ENCODE data around the gene SCYL2.

DNA sequence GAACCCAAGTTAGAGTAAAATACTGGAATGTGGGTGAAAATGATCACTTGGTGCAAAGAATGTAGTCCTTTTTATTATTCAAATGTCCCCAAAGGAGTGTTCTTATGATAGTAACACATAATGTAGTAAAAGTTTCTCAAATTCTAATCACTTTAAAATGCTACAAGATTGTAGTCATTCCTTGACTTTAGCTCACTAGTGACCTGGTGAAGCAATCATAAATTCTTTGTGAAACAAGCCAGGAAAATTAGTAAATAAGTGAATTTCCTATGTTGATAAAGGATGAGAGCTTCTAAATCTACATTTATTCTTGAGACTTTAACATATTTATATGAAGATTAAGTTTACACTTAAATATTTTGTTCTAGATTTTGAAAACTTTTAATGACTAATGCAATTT lies 59.2 kb downstream of the SCYL2 start:
- TF ChIP-seq, protein P1, sequence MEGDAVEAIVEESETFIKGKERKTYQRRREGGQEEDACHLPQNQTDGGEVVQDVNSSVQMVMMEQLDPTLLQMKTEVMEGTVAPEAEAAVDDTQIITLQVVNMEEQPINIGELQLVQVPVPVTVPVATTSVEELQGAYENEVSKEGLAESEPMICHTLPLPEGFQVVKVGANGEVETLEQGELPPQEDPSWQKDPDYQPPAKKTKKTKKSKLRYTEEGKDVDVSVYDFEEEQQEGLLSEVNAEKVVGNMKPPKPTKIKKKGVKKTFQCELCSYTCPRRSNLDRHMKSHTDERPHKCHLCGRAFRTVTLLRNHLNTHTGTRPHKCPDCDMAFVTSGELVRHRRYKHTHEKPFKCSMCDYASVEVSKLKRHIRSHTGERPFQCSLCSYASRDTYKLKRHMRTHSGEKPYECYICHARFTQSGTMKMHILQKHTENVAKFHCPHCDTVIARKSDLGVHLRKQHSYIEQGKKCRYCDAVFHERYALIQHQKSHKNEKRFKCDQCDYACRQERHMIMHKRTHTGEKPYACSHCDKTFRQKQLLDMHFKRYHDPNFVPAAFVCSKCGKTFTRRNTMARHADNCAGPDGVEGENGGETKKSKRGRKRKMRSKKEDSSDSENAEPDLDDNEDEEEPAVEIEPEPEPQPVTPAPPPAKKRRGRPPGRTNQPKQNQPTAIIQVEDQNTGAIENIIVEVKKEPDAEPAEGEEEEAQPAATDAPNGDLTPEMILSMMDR (tag by site-specific recombination; IDR thresholded peaks at IDR 0.05), result no peak
- TF ChIP-seq, protein P2, sequence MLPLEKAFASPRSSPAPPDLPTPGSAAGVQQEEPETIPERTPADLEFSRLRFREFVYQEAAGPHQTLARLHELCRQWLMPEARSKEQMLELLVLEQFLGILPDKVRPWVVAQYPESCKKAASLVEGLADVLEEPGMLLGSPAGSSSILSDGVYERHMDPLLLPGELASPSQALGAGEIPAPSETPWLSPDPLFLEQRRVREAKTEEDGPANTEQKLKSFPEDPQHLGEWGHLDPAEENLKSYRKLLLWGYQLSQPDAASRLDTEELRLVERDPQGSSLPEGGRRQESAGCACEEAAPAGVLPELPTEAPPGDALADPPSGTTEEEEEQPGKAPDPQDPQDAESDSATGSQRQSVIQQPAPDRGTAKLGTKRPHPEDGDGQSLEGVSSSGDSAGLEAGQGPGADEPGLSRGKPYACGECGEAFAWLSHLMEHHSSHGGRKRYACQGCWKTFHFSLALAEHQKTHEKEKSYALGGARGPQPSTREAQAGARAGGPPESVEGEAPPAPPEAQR (tag by site-specific recombination; IDR thresholded peaks at IDR 0.05), result no peak
- TF ChIP-seq, protein P3, sequence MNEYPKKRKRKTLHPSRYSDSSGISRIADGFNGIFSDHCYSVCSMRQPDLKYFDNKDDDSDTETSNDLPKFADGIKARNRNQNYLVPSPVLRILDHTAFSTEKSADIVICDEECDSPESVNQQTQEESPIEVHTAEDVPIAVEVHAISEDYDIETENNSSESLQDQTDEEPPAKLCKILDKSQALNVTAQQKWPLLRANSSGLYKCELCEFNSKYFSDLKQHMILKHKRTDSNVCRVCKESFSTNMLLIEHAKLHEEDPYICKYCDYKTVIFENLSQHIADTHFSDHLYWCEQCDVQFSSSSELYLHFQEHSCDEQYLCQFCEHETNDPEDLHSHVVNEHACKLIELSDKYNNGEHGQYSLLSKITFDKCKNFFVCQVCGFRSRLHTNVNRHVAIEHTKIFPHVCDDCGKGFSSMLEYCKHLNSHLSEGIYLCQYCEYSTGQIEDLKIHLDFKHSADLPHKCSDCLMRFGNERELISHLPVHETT (tag by site-specific recombination; IDR thresholded peaks at IDR 0.05), result no peak
- TF ChIP-seq ZNF776 (tag by site-specific recombination; IDR thresholded peaks at IDR 0.05; ENCODE audit: borderline replicate concordance) (no peak), ZFHX2 (tag by site-specific recombination; conservative IDR thresholded peaks at IDR 0.05) (no peak), ZNF561 (tag by site-specific recombination; IDR thresholded peaks at IDR 0.05; ENCODE audit: borderline replicate concordance) (no peak), ZNF558 (tag by site-specific recombination; IDR thresholded peaks at IDR 0.05) (no peak), ZBTB7A (tag by site-specific recombination; IDR thresholded peaks at IDR 0.05; ENCODE audit: low read depth) (no peak), ZNF791 (tag by site-specific recombination; IDR thresholded peaks at IDR 0.05) (no peak), ZNF133 (tag by site-specific recombination; IDR thresholded peaks at IDR 0.05) (no peak), ZSCAN30 (tag by site-specific recombination; IDR thresholded peaks at IDR 0.05) (no peak)
- TF ChIP-seq, protein P4, sequence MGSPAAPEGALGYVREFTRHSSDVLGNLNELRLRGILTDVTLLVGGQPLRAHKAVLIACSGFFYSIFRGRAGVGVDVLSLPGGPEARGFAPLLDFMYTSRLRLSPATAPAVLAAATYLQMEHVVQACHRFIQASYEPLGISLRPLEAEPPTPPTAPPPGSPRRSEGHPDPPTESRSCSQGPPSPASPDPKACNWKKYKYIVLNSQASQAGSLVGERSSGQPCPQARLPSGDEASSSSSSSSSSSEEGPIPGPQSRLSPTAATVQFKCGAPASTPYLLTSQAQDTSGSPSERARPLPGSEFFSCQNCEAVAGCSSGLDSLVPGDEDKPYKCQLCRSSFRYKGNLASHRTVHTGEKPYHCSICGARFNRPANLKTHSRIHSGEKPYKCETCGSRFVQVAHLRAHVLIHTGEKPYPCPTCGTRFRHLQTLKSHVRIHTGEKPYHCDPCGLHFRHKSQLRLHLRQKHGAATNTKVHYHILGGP (tag by site-specific recombination; IDR thresholded peaks at IDR 0.05), result no peak
- TF ChIP-seq, protein P5, sequence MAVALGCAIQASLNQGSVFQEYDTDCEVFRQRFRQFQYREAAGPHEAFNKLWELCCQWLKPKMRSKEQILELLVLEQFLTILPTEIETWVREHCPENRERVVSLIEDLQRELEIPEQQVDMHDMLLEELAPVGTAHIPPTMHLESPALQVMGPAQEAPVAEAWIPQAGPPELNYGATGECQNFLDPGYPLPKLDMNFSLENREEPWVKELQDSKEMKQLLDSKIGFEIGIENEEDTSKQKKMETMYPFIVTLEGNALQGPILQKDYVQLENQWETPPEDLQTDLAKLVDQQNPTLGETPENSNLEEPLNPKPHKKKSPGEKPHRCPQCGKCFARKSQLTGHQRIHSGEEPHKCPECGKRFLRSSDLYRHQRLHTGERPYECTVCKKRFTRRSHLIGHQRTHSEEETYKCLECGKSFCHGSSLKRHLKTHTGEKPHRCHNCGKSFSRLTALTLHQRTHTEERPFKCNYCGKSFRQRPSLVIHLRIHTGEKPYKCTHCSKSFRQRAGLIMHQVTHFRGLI (tag by site-specific recombination; IDR thresholded peaks at IDR 0.05), result no peak
- TF ChIP-seq, protein P6, sequence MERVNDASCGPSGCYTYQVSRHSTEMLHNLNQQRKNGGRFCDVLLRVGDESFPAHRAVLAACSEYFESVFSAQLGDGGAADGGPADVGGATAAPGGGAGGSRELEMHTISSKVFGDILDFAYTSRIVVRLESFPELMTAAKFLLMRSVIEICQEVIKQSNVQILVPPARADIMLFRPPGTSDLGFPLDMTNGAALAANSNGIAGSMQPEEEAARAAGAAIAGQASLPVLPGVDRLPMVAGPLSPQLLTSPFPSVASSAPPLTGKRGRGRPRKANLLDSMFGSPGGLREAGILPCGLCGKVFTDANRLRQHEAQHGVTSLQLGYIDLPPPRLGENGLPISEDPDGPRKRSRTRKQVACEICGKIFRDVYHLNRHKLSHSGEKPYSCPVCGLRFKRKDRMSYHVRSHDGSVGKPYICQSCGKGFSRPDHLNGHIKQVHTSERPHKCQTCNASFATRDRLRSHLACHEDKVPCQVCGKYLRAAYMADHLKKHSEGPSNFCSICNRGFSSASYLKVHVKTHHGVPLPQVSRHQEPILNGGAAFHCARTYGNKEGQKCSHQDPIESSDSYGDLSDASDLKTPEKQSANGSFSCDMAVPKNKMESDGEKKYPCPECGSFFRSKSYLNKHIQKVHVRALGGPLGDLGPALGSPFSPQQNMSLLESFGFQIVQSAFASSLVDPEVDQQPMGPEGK (tag by site-specific recombination; IDR thresholded peaks at IDR 0.05), result no peak

Data from HEK293 (cell line).